HepG2 (cell line): ENCODE measurements around the gene ACACB. TPM values are rescaled to one million over a fixed set of nuclear protein-coding genes. Genes with fewer than 3 reads are reported as not detected.

Experiments used
- ATAC-seq: fragments of 200-7000 bp; cut with Tn5 transposase; 3 replicates; pipeline ENCODE4 v1.9.1; 2020; ENCODE audit warnings: mild to moderate bottlenecking, moderate library complexity
- BruUV-seq: library from RNA; stranded (reverse); fragments of 400-500 nt; replicated peaks from 2 replicates; lab custom pipeline; 2021; lab: Mats Ljungman, UMichigan
- CTCF ChIA-PET: fragments of 300-600 bp; formaldehyde crosslinking; extraction: SDS; loops from one replicate; lab custom pipeline; 2021; ENCODE audit warnings: low total read pairs, inconsistent platforms, low intra/inter-chr PET ratio; lab: Yijun Ruan, JAX
- POLR2A ChIA-PET: fragments of 350-600 bp; sonication (Branson Sonifier 250); formaldehyde crosslinking; loops from one replicate; lab custom pipeline; 2020; ENCODE audit warnings: antibody characterized with exemption, inconsistent platforms; lab: Yijun Ruan, JAX
- DNase-seq: peaks from one replicate; pipeline ENCODE4 v3.0.0-alpha.2; 2015; ENCODE audit warnings: low spot score
- FAIRE-seq: peaks from 3 replicates; lab custom pipeline; 2011; peaks lifted over from hg19 to GRCh38; lab: Jason Lieb, UNC
- H2AFZ ChIP-seq: one replicate; pipeline ENCODE4 v1.6.1; 2011; ENCODE audit warnings: low read length, inconsistent platforms
- H3K27ac ChIP-seq: fragments of 300-600 bp; 3 replicates; pipeline ENCODE4 v1.8.0; 2011; ENCODE audit warnings: mixed run types, mild to moderate bottlenecking, mixed read lengths, low read length, inconsistent platforms; ENCODE audit not compliant: insufficient read depth; ENCODE audit errors: extremely low read length
- H3K27me3 ChIP-seq, 2 experiments: fragments of 200-600 bp in 1 of 2; 2 replicates in 1 of 2; 3 replicates in 1 of 2; pipeline versions ENCODE4 v1.6.0 to v1.8.0; 2011; ENCODE audit warnings: low read length in 2 of 2, mild to moderate bottlenecking in 2 of 2, moderate library complexity in 2 of 2, inconsistent platforms in 1 of 2; ENCODE audit not compliant: insufficient read depth in 2 of 2, control insufficient read depth in 1 of 2
- H3K36me3 ChIP-seq, 2 experiments: fragments of 200-600 bp in 1 of 2; replicated peaks in 1 of 2; 2 replicates in 1 of 2; 3 replicates in 1 of 2; pipeline versions ENCODE4 v1.5.1 to v1.8.0; 2011; ENCODE audit warnings: low read length in 2 of 2, inconsistent platforms in 1 of 2; ENCODE audit not compliant: insufficient read depth in 2 of 2, control insufficient read depth in 1 of 2
- H3K4me1 ChIP-seq: 2 replicates; pipeline ENCODE4 v1.5.1; 2012; ENCODE audit warnings: low read length, inconsistent platforms; ENCODE audit not compliant: insufficient read depth
- H3K4me2 ChIP-seq: 2 replicates; pipeline ENCODE4 v1.6.0; 2011; ENCODE audit warnings: low read depth, low read length, inconsistent platforms
- H3K4me3 ChIP-seq, 3 experiments: fragments of 200-600 bp in 1 of 3; sonication (generic), shearing (Covaris generic) in 1 of 3; replicated peaks in 1 of 3; 2 replicates each; pipeline ENCODE4 v1.5.1; 2011 to 2016; ENCODE audit warnings: low read length in 3 of 3, inconsistent platforms in 2 of 3, low read depth in 2 of 3, mild to moderate bottlenecking in 2 of 3, control low read depth in 1 of 3, mixed read lengths in 1 of 3; ENCODE audit not compliant: insufficient read depth in 1 of 3
- H3K79me2 ChIP-seq: one replicate; pipeline ENCODE4 v1.6.1; 2011; ENCODE audit warnings: low read length, inconsistent platforms; ENCODE audit not compliant: insufficient read depth
- H3K9ac ChIP-seq: 2 replicates; pipeline ENCODE4 v1.6.0; 2011; ENCODE audit warnings: mild to moderate bottlenecking, low read depth, low read length, inconsistent platforms; ENCODE audit not compliant: insufficient read depth
- H3K9me3 ChIP-seq: 2 replicates; pipeline ENCODE4 v1.5.1; 2012; ENCODE audit warnings: mild to moderate bottlenecking, low read length
- H4K20me1 ChIP-seq: 2 replicates; pipeline ENCODE4 v1.6.0; 2011; ENCODE audit warnings: inconsistent platforms, mild to moderate bottlenecking, low read length, moderate library complexity; ENCODE audit not compliant: insufficient read depth
- CEBPB ChIP-seq: IDR thresholded peaks from 2 replicates; pipeline ENCODE4 v1.6.1; 2011; ENCODE audit warnings: low read depth, low read length, improper control_type of control experiment, borderline replicate concordance
- HIVEP1 ChIP-seq: sonication (generic); formaldehyde crosslinking; IDR thresholded peaks from 2 replicates; pipeline ENCODE4 v1.4.0; 2020; ENCODE audit warnings: mild to moderate bottlenecking, missing genetic modification reagents
- KDM6A ChIP-seq: IDR thresholded peaks from 2 replicates; pipeline ENCODE4 v1.6.1; 2016; ENCODE audit warnings: low read depth
- MEIS1 ChIP-seq: sonication (generic); formaldehyde crosslinking; IDR thresholded peaks from 2 replicates; pipeline ENCODE4 v1.9.0; 2021; ENCODE audit warnings: mild to moderate bottlenecking, missing genetic modification reagents, moderate library complexity, borderline replicate concordance
- PTBP1 ChIP-seq: fragments of 200-400 bp; formaldehyde crosslinking; IDR thresholded peaks from 2 replicates; pipeline ENCODE4 v1.6.1; 2018; ENCODE audit warnings: low read length, low read depth; ENCODE audit not compliant: poor library complexity, severe bottlenecking
- RNF219 ChIP-seq: sonication (generic); formaldehyde crosslinking; IDR thresholded peaks from 2 replicates; pipeline ENCODE4 v1.5.0; 2020; ENCODE audit warnings: mild to moderate bottlenecking, missing genetic modification reagents
- TEAD3 ChIP-seq: optimal IDR thresholded peaks from 2 replicates; pipeline ENCODE3; 2016; ENCODE audit warnings: borderline replicate concordance
- XBP1 ChIP-seq: sonication (generic); formaldehyde crosslinking; IDR thresholded peaks from 2 replicates; pipeline ENCODE4 v1.5.0; 2020; ENCODE audit warnings: missing genetic modification reagents
- ZMYM3 ChIP-seq: sonication (generic); formaldehyde crosslinking; IDR thresholded peaks from 2 replicates; pipeline ENCODE4 v1.5.1; 2020; ENCODE audit warnings: mild to moderate bottlenecking, missing genetic modification reagents
- ZNF362 ChIP-seq: sonication (generic); formaldehyde crosslinking; IDR thresholded peaks from 2 replicates; pipeline ENCODE4 v1.4.0; 2020; ENCODE audit warnings: missing genetic modification reagents, mild to moderate bottlenecking, borderline replicate concordance
- ZNF513 ChIP-seq: sonication (generic); formaldehyde crosslinking; conservative IDR thresholded peaks from 2 replicates; pipeline ENCODE4 v1.5.0; 2020; ENCODE audit warnings: missing genetic modification reagents
- ZNF530 ChIP-seq: sonication (generic); formaldehyde crosslinking; IDR thresholded peaks from 2 replicates; pipeline ENCODE4 v1.5.0; 2020; ENCODE audit warnings: low read depth, mild to moderate bottlenecking, missing genetic modification reagents
- ZNF543 ChIP-seq: sonication (generic); formaldehyde crosslinking; IDR thresholded peaks from 2 replicates; pipeline ENCODE4 v1.4.0; 2020; ENCODE audit warnings: mild to moderate bottlenecking, missing genetic modification reagents
- ZNF580 ChIP-seq: IDR thresholded peaks from 2 replicates; pipeline ENCODE4 v1.6.1; 2016; ENCODE audit warnings: low read depth, borderline replicate concordance
- ZNF644 ChIP-seq: IDR thresholded peaks from 2 replicates; pipeline ENCODE4 v1.6.1; 2016; ENCODE audit warnings: low read depth
- ZNF747 ChIP-seq: sonication (generic); formaldehyde crosslinking; IDR thresholded peaks from 2 replicates; pipeline ENCODE4 v1.8.1; 2023; ENCODE audit warnings: missing genetic modification reagents, mild to moderate bottlenecking, borderline replicate concordance
- ZSCAN31 ChIP-seq: sonication (generic); formaldehyde crosslinking; IDR thresholded peaks from 2 replicates; pipeline ENCODE4 v1.5.0; 2020; ENCODE audit warnings: low read depth, mild to moderate bottlenecking, missing genetic modification reagents
- WGBS: methylation state at CpG from one replicate; pipeline ENCODE4 v1.1.6; 2017; ENCODE audit warnings: low lambda C conversion rate; 5-methylcytosine and 5-hydroxymethylcytosine counted together
- in situ Hi-C: cut with HindIII; loops from 2 replicates; pipeline ENCODE4 v1.10.0; 2017; ENCODE audit warnings: low pct_unique_long_range_greater_than_20kb; ENCODE audit not compliant: extremely low pct_ligation_motif_present
- intact Hi-C: fragments of 100-400 bp; cut with micrococcal nuclease; formaldehyde crosslinking; loops from one replicate; pipeline ENCODE4 v1.10.0; 2022; ENCODE audit not compliant: unreplicated experiment
- polyA plus RNA-seq, 8 experiments: library from polyadenylated mRNA; depleted of rRNA in 3 of 8; stranded (reverse) in 7 of 8; unstranded in 1 of 8; fragments of >200 nt; fragmentation: Illumina TruSeq in 4 of 8; extraction: Trizol in 4 of 8; gene quantifications; 2 replicates each; pipeline versions ENCODE4 v1.2.1 to v1.2.3, GENCODE V29; 2011 to 2016; ENCODE audit warnings: low read depth in 4 of 8, missing spikeins in 1 of 8, mixed read lengths in 1 of 8; ENCODE audit not compliant: insufficient read depth in 1 of 8
- total RNA-seq, 5 experiments: library from RNA; depleted of rRNA; stranded (reverse); fragments of >200 nt; fragmentation: Illumina TruSeq; extraction: Trizol; gene quantifications; 2 replicates each; pipeline ENCODE4 v1.2.3, GENCODE V29; 2016; ENCODE audit warnings: low read depth in 1 of 5

The ACACB gene
- total and polyA plus RNA-seq, 2 of the 13 experiments (the other 11 are each of a cell fraction or from before 2014, with no cell fraction given): 6.2 to 8.6 TPM

- peaks cover 0 to 12% of the 10 kb centered on the region in 2 experiments; a peak in 2 of 5 replicates for H3K36me3 ChIP-seq
- H3K79me2 ChIP-seq: no peaks in the 10 kb centered on the region
- intact Hi-C loops: no loop called here
- ChIA-PET CTCF (no interaction called here), POLR2A (no interaction called here)
- H3K9ac ChIP-seq: no peak overlapping the region
- DNase-seq: no peak
- FAIRE-seq: no peak
- in situ Hi-C loops: no loop called here
- no peak overlapping the region for H2AFZ ChIP-seq
- WGBS: 92% methylated on average over 2 of the region's 2 CpGs
- no peaks in the 10 kb centered on the region for H3K4me1 ChIP-seq
- no peaks in the 10 kb centered on the region for H3K27me3 ChIP-seq
- BruUV-seq: no TSS peak
- ATAC-seq: no peak
- no peak overlapping the region for H3K4me3 ChIP-seq
- no peaks in the 10 kb centered on the region for H4K20me1 ChIP-seq
- no peak overlapping the region for H3K4me2 ChIP-seq
- no peaks in the 10 kb centered on the region for H3K9me3 ChIP-seq
- no peak overlapping the region for H3K27ac ChIP-seq
- no peak for TF ChIP-seq ZNF747 (CRISPR knock-in tag)
- no peak for TF ChIP-seq RNF219 (CRISPR knock-in tag)
- TF ChIP-seq TEAD3: no peak
- no peak for TF ChIP-seq ZNF530 (CRISPR knock-in tag)
- TF ChIP-seq XBP1 (CRISPR knock-in tag): no peak
- no peak for TF ChIP-seq ZMYM3
- no peak for TF ChIP-seq MEIS1 (CRISPR knock-in tag)
- no peak for TF ChIP-seq PTBP1
- no peak for TF ChIP-seq ZNF513 (CRISPR knock-in tag)
- TF ChIP-seq ZNF580 (CRISPR knock-in tag): no peak
- TF ChIP-seq HIVEP1 (CRISPR knock-in tag): no peak
- TF ChIP-seq CEBPB: no peak
- no peak for TF ChIP-seq ZNF362 (CRISPR knock-in tag)
- TF ChIP-seq KDM6A: no peak
- no peak for TF ChIP-seq ZNF543 (CRISPR knock-in tag)
- no peak for TF ChIP-seq ZNF644 (CRISPR knock-in tag)
- TF ChIP-seq ZSCAN31 (CRISPR knock-in tag): no peak
Observed at GRCh38 chr12:109219938-109220337, 103.6 kb downstream of the ACACB start.
